Measurements from ENCODE around the gene GPC5.

The GPC5 gene

DNA sequence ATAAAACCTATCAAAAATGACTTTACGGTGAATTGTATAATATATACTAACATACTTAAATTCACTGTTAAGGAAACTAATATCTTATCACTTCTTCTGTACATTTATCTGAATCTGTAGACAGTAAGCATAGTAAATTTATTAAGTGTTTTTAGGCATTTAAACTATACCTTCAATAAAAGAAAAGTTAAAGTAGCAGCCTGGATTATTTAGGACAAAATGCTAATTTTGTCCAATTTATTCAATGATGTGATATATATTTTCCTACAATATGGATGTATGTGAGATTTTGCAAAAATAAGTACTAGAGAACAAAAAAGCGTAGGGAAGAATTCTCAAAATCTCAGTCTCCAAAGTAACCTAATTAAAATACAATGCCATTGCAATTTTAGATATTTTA is 299.9 kb downstream of the GPC5 start:
- H3K4me3 ChIP-seq (ENCODE audit: low read depth, low read length): no peak overlapping the region
- DNase-seq (ENCODE audit: low read depth): no peak
- no peak for TF ChIP-seq CTCF (conservative IDR thresholded peaks at IDR 0.05; ENCODE audit: low read depth, low read length)

DNA sequence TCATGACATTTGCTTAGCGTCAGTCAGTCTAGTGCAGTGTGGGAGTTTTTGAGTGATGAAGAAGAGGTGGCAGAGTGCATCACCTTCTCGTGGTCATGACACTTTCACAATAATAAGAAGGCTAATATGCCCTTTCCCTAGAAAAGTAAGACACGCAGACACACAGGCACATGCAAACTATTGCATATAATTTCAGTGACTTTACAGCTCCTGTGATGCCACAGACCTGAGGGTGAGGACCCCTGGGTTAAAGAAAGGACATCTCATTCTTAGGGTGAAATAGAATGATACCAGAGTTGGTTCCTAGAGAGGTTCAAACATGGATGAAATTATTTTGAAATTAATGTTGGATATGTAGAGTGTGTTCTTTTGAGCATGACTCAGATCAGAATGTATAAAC is 300.3 kb downstream of the GPC5 start:
- TF ChIP-seq CTCF (conservative IDR thresholded peaks at IDR 0.05; ENCODE audit: low read depth, low read length): no peak
- H3K4me3 ChIP-seq (ENCODE audit: low read depth, low read length): no peak overlapping the region
- DNase-seq (ENCODE audit: low read depth): no peak

- no peak for DNase-seq (ENCODE audit: low read depth)
- TF ChIP-seq CTCF (conservative IDR thresholded peaks at IDR 0.05; ENCODE audit: low read depth, low read length): no peak
Observed at GRCh38 chr13:91699863-91700262, 301.4 kb downstream of the GPC5 start.

GRCh38 chr13:91701975-91702374 is 303.6 kb downstream of the GPC5 start:
- DNase-seq (ENCODE audit: low read depth): no peak
- no peak overlapping the region for H3K4me3 ChIP-seq (ENCODE audit: low read depth, low read length)
- no peak for TF ChIP-seq CTCF (conservative IDR thresholded peaks at IDR 0.05; ENCODE audit: low read depth, low read length)

More at GRCh38 chr13:91699863-91700262, 301.4 kb downstream of the GPC5 start:
- H3K4me3 ChIP-seq (ENCODE audit: low read depth, low read length): no peak overlapping the region

DNA sequence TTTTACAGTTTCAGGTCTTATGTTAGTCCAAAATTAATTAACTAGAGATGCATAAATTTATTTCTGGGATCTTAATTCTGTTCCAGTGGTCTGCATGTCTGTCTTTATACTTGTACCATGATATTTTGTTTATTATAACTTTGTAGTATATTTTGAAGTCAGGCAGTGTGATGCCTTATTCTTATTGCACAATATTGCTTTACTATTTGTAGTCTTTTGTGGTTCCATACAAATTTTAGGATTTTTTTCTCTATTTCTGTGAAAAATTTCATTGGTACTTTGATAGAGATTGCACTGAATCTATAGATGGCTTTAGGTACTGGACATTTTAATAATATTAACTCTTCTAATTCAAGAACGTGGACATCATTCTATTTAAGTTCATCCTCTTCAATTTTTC is 304.0 kb downstream of the GPC5 start:
- H3K4me3 ChIP-seq (ENCODE audit: low read depth, low read length): no peak overlapping the region
- DNase-seq (ENCODE audit: low read depth): no peak
- TF ChIP-seq CTCF (conservative IDR thresholded peaks at IDR 0.05; ENCODE audit: low read depth, low read length): no peak

GRCh38 chr13:91704398-91704797 is 306.0 kb downstream of the GPC5 start:
- no peak for TF ChIP-seq CTCF (conservative IDR thresholded peaks at IDR 0.05; ENCODE audit: low read depth, low read length)
- no peak overlapping the region for H3K4me3 ChIP-seq (ENCODE audit: low read depth, low read length)
- no peak for DNase-seq (ENCODE audit: low read depth)

DNA sequence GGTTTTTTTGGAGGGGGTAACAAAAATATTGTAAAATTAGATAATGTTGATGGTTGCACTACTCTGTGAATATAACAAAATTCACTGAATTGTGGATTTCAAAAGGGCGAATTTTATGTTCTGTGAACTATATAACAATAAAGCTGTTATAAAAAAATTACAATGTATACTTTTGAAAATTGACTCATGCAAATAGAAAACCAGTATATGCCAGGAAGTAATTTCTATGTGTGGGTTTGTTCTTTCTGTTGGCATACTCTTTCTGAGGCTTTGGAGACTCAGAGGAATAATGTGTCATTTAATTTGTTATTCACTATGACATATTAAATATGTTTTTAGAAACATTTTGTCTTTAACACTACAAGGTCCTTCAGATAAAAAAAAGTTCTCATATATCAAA is 310.1 kb downstream of the GPC5 start:
- no peak for TF ChIP-seq CTCF (conservative IDR thresholded peaks at IDR 0.05; ENCODE audit: low read depth, low read length)
- H3K4me3 ChIP-seq (ENCODE audit: low read depth, low read length): no peak overlapping the region
- DNase-seq (ENCODE audit: low read depth): no peak

Measured in choroid plexus epithelial cell (primary cell).